Upper lobe of left lung (tissue), 6 donors: ENCODE measurements around the gene PNMT. TPM values are rescaled to one million over a fixed set of nuclear protein-coding genes. Genes with fewer than 3 reads are reported as not detected.

Experiments used
- ATAC-seq, 2 donors: fragments of 200-7000 bp; cut with Tn5 transposase; one replicate each; pipeline ENCODE4 v1.9.1; 2022; ENCODE audit warnings: mild to moderate bottlenecking in 2 of 2, moderate library complexity in 2 of 2; ENCODE audit not compliant: low FRiP score in 2 of 2
- DNase-seq, 2 donors: peaks; one replicate each; pipeline ENCODE4 v3.0.0-alpha.2; 2019 to 2020
- H3K27ac ChIP-seq, 4 donors: fragments of 200-600 bp; sonication (generic); one replicate each; pipeline ENCODE4 v1.5.1; 2016 to 2019
- H3K27me3 ChIP-seq, 4 donors: fragments of 200-600 bp; sonication (generic); one replicate each; pipeline ENCODE4 v1.5.1; 2017 to 2019
- H3K36me3 ChIP-seq, 4 donors: fragments of 200-600 bp; sonication (generic); one replicate each; pipeline ENCODE4 v1.5.1; 2016 to 2019
- H3K4me1 ChIP-seq, 4 donors: fragments of 200-600 bp; sonication (generic); one replicate each; pipeline ENCODE4 v1.5.1; 2018 to 2019
- H3K4me3 ChIP-seq, 4 donors: fragments of 200-600 bp; sonication (generic); one replicate each; pipeline ENCODE4 v1.5.1; 2017 to 2019; ENCODE audit warnings: mild to moderate bottlenecking in 2 of 4, moderate library complexity in 1 of 4
- H3K9me3 ChIP-seq, 4 donors: fragments of 200-600 bp; sonication (generic); one replicate each; pipeline ENCODE4 v1.5.1; 2018 to 2019
- EP300 ChIP-seq, 4 donors: sonication (generic); formaldehyde crosslinking; IDR thresholded peaks; one replicate each; pipeline ENCODE4 v1.5.1; 2017; ENCODE audit warnings: antibody characterized with exemption in 4 of 4, control low read depth in 2 of 4
- POLR2A ChIP-seq, 4 donors: fragments of 450-650 bp; IDR thresholded peaks; one replicate each; pipeline ENCODE4 v1.5.1; 2016 to 2017; ENCODE audit warnings: antibody characterized with exemption in 4 of 4, mild to moderate bottlenecking in 2 of 4
- POLR2AphosphoS5 ChIP-seq, 2 donors: sonication (generic); formaldehyde crosslinking; IDR thresholded peaks; one replicate each; pipeline ENCODE4 v1.5.1; 2017; ENCODE audit warnings: antibody characterized with exemption in 2 of 2
- WGBS, 2 donors: methylation state at CpG; one replicate each; pipeline ENCODE4 v1.1.5; 2017 to 2018; 5-methylcytosine and 5-hydroxymethylcytosine counted together
- total RNA-seq, 6 donors: library from RNA; depleted of rRNA in 4 of 6; stranded (reverse); fragments of >200 nt in 4 of 6; gene quantifications; one replicate each; pipeline versions ENCODE4 v1.1.0 to v1.2.1, GENCODE V29; 2016 to 2021
- TF ChIP-seq, protein P1 (sequence below), 6 experiments: fragments of 450-650 bp in 4 of 6; fragments of 200-600 bp in 2 of 6; sonication (generic) in 2 of 6; IDR thresholded peaks; one replicate each; pipeline ENCODE4 v1.5.1; 2016 to 2019; ENCODE audit warnings: antibody characterized with exemption in 6 of 6
- donor health status: DM: no; HTN: no; CAD: no; lungs with moderate emphysema.
- donor health status: DM: no; HTN: yes; CAD: no; lungs with severe emphysema.

Gene PNMT
- total RNA-seq, 6 donors from 2014 or later: 3.1 to 21.3 (median 7.0) TPM

GRCh38 chr17:39641097-39641496 is 27.2 kb upstream of the PNMT start:
- ATAC-seq (no peak), DNase-seq (no peak)
- Histone ChIP-seq H3K36me3 (no peaks in the 10 kb centered on the region), H3K27ac (peak overlapping the region in 1 of 4 donors; percentile 46), H3K4me3 (no peak overlapping the region), H3K4me1 (peaks cover 64 to 84% (median 70%) of the 10 kb centered on the region in 4 donors), H3K27me3 (no peaks in the 10 kb centered on the region), H3K9me3 (no peaks in the 10 kb centered on the region)
- 94 to 100% methylated on average over 4 of the region's 4 CpGs for WGBS, 2 donors
- TF ChIP-seq POLR2A (IDR thresholded peaks at IDR 0.05) (no peak), POLR2AphosphoS5 (IDR thresholded peaks at IDR 0.05) (no peak), EP300 (IDR thresholded peaks at IDR 0.05) (no peak)
- TF ChIP-seq, protein P1, sequence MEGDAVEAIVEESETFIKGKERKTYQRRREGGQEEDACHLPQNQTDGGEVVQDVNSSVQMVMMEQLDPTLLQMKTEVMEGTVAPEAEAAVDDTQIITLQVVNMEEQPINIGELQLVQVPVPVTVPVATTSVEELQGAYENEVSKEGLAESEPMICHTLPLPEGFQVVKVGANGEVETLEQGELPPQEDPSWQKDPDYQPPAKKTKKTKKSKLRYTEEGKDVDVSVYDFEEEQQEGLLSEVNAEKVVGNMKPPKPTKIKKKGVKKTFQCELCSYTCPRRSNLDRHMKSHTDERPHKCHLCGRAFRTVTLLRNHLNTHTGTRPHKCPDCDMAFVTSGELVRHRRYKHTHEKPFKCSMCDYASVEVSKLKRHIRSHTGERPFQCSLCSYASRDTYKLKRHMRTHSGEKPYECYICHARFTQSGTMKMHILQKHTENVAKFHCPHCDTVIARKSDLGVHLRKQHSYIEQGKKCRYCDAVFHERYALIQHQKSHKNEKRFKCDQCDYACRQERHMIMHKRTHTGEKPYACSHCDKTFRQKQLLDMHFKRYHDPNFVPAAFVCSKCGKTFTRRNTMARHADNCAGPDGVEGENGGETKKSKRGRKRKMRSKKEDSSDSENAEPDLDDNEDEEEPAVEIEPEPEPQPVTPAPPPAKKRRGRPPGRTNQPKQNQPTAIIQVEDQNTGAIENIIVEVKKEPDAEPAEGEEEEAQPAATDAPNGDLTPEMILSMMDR (IDR thresholded peaks at IDR 0.05): no peak

DNA sequence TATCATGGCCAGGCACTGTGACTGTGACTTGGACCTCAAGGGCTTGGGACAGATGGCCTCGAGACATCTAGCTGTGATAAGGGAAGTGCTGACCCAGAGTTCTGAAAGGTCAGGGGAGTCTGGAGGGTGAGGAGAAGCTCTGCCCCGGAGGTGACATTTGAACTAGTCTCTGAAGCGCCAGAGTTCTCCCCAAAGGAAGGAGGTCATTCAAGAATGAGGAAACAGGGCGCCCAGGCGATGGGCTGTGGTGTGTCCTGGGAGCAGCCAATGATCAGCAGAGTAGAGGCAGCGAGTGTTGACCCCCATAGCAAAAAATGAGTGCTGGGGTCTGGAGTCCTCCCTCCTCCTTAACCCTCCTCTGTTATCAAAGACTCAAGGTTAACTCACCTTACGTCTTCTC is 26.4 kb upstream of the PNMT start:
- H3K27me3 ChIP-seq: no peaks in the 10 kb centered on the region

GRCh38 chr17:39642291-39643074 is 25.8 kb upstream of the PNMT start:
- Histone ChIP-seq H3K4me3 (no peak overlapping the region), H3K36me3 (peaks cover 0 to 2% (median 0%) of the 10 kb centered on the region in 4 donors), H3K9me3 (no peaks in the 10 kb centered on the region), H3K27ac (peak overlapping the region in 2 of 4 donors; percentile 5 to 46), H3K27me3 (no peaks in the 10 kb centered on the region), H3K4me1 (peaks cover 57 to 79% (median 63%) of the 10 kb centered on the region in 4 donors)
- TF ChIP-seq POLR2AphosphoS5 (IDR thresholded peaks at IDR 0.05) (no peak), EP300 (IDR thresholded peaks at IDR 0.05) (no peak), POLR2A (IDR thresholded peaks at IDR 0.05) (no peak)
- TF ChIP-seq, protein P1 (IDR thresholded peaks at IDR 0.05): no peak
- 71 to 73% methylated on average over 9 of the region's 9 CpGs for WGBS, 2 donors
- DNase-seq (no peak), ATAC-seq (peak; percentile 4 to 14)

More for the DNA sequence above, 26.4 kb upstream of the PNMT start:
- no peak for DNase-seq
- 58 to 74% methylated on average over 7 of the region's 7 CpGs for WGBS, 2 donors
- peaks cover 57 to 76% (median 63%) of the 10 kb centered on the region in 4 donors for H3K4me1 ChIP-seq
- H3K36me3 ChIP-seq: no peaks in the 10 kb centered on the region
- no peaks in the 10 kb centered on the region for H3K9me3 ChIP-seq
- H3K27ac ChIP-seq: peak overlapping the region in 2 of 4 donors; percentile 5 to 46
- no peak overlapping the region for H3K4me3 ChIP-seq
- no peak for TF ChIP-seq POLR2AphosphoS5 (IDR thresholded peaks at IDR 0.05)
- TF ChIP-seq, protein P1 (IDR thresholded peaks at IDR 0.05): no peak
- no peak for TF ChIP-seq EP300 (IDR thresholded peaks at IDR 0.05)
- no peak for ATAC-seq

- Histone ChIP-seq H3K4me1 (peaks cover 50 to 73% (median 57%) of the 10 kb centered on the region in 4 donors), H3K27me3 (no peaks in the 10 kb centered on the region), H3K9me3 (no peaks in the 10 kb centered on the region), H3K27ac (no peak overlapping the region), H3K4me3 (no peak overlapping the region), H3K36me3 (peaks cover 0 to 2% (median 0%) of the 10 kb centered on the region in 4 donors)
- ATAC-seq (peak in 1 of 2 donors; percentile 21), DNase-seq (no peak)
- WGBS, 2 donors: 63 to 76% methylated on average over 2 to 4 of the region's 4 CpGs
- TF ChIP-seq POLR2AphosphoS5 (IDR thresholded peaks at IDR 0.05) (no peak), EP300 (IDR thresholded peaks at IDR 0.05) (no peak), POLR2A (IDR thresholded peaks at IDR 0.05) (no peak)
- TF ChIP-seq, protein P1 (IDR thresholded peaks at IDR 0.05): no peak
Observed at GRCh38 chr17:39643271-39643670, 25.0 kb upstream of the PNMT start.
